Activated CD8-positive, alpha-beta memory T cell treated with anti-CD3 and anti-CD28 coated beads, Interleukin-2, amount 50 U/mL, for 24 hours (primary cell): ENCODE data around the gene CDH4.
"Not testable (repeated sequence)": the region's sequence is repeated elsewhere in the genome, so short reads cannot be mapped to it uniquely, and the experiment has no call there.

Experiments
- DNase-seq: peaks from one replicate; pipeline ENCODE4 v3.0.0-alpha.2; 2020; ENCODE audit errors: extremely low read depth

The CDH4 gene

GRCh38 chr20:61963885-61964674 lies 712.0 kb downstream of the CDH4 start:
- no peak for DNase-seq

DNA sequence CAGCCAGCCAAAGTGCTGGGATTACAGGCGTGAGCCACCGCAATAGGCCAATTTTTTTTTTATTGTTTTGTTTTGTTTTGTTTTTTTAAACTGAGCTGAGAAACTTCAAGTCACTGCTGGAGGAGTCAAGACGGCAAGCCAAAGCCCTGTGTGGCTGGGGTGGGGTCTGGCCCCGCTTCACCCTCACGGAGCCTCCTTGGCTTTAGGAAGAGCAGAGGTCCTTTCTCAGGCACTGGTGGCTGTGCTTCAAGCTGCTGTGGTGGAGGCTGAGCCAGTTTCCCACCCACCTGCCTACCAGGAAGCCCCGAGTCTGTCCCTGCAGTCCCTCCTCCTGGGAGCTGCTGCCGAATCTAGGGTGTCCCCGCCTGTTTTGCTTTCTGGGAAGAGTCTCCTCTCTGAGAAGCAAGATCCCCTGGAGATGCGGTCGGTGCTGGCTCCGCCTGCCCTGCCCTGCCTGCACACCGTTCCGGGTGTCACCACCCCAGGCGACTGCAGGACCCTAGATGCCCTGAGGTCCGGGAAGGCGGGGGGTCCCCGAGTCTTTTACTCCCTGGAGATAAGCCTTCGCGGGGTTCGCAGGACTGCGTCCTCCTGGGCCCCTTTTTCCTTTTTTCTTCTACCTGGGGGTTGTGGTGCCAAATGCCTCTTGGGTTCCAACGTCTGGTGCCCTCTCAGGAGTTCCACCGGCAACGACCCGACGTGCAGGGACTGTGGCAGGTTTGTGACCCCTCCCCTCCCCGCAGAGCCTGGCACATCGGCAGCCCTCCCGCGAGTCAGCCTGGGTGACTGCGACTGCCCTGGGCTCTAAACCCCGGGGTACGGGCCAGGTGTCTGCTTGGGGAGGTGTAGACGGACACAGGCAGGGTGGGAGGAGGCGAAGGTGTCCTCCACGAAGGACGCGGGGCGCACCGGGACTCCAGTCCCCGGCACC lies 712.9 kb downstream of the CDH4 start:
- no peak for DNase-seq

- DNase-seq = no peak
These were observed 713.8 kb downstream of the CDH4 start for GRCh38 chr20:61965606-61966491.

- DNase-seq = no peak
These were observed 714.6 kb downstream of the CDH4 start for GRCh38 chr20:61966492-61967244.

GRCh38 chr20:61967300-61967699 lies 715.2 kb downstream of the CDH4 start:
- DNase-seq = no peak

DNA sequence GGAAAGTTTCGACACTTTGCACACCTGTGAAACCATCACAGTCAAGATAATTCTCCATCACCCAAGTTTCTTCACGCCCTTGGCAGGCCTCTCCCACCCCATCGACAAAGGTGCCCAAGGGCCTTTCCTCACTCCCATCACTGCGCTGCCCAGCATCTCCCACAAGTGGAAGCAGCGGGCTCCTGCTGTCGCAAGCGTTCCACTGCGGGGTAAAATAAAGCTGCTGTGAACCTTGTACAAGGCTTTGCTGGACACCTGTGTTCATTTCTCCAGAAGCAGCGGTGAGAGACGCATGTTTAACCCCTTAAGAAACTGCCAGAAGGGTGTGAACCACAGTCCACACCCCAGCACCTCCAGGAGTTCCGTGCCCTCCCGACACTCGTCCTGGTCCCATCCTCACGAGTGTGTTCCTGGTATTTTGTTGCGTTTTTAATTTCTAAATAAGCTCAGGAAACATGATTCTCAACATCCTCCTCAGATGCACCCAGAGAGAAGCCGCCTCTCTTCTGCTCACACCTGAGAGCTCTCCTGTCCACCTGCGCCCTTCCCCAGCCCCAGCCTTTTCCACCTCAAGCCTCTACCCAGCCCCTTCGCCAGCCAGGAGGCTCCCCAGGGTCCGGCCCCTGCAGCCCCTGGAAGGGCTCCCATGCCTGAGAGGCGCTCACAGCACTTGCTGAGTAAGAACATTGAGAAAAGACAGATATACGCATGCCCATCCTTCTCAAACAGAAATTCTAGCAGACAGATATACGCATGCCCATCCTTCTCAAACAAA lies 716.2 kb downstream of the CDH4 start:
- DNase-seq = no peak

GRCh38 chr20:61968932-61969331 lies 716.9 kb downstream of the CDH4 start:
- no peak for DNase-seq

- DNase-seq = no peak
These were observed 717.7 kb downstream of the CDH4 start for GRCh38 chr20:61969806-61970205.

GRCh38 chr20:61970357-61970756 lies 718.3 kb downstream of the CDH4 start:
- DNase-seq = no peak

GRCh38 chr20:61971595-61971994 lies 719.5 kb downstream of the CDH4 start:
- DNase-seq = not testable (repeated sequence)

DNA sequence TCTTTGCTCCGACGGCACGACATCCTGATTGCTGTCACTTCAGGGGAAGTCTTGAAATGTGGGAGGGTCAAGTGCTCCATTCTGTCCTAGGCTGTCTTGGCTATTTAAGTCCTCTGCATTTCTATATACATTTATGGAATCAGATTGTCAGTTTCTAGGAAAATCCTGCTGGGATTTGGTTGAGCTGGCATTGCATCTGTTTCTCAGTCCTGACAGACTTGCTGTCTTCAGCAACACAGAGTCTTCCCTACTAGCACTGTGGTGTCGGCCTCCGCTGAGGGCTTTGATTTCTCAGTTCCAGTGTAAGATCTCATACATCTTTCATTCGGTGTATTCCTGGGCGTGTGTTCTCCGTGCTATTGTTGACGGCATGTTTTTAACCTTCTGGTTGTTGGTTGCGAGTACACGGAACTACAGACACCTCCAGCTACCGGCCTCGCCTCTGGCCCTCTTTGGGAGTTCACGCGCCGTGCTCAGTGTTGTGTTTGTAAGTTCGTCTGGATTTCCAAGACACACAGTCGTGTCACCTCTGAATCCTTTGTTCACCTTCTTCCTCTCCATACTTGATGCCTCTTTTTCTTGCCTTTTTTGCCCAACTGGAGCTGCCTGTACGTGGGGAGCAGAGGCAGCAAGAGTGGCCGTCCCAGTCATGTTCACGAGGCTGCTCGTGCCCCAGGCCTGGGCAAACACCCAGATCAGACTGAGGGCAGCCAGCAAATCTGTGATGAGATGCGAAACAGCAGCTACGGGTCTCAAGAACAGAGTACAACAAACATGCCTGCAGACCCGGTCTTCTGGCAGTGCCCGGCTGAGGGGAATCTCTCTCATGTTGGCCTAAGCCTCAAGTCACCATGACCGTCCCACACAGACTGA lies 720.8 kb downstream of the CDH4 start:
- DNase-seq = no peak

GRCh38 chr20:61973515-61974356 lies 721.7 kb downstream of the CDH4 start:
- no peak for DNase-seq

DNA sequence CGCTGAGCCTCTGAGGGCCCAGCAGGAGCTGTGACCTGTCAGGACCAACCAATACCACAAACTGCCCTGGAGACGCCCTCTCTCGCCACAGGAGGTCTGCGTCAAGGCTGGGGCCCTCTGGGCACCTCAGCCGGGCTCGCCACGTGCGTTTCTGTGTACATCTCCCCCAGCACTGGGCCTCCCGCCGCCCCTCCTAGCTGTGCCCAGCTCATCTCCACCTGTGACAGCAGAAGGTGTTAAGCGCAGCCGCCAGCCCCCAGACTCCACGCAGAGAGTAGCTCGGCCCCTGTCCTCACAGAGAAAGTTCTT lies 722.2 kb downstream of the CDH4 start:
- no peak for DNase-seq

DNA sequence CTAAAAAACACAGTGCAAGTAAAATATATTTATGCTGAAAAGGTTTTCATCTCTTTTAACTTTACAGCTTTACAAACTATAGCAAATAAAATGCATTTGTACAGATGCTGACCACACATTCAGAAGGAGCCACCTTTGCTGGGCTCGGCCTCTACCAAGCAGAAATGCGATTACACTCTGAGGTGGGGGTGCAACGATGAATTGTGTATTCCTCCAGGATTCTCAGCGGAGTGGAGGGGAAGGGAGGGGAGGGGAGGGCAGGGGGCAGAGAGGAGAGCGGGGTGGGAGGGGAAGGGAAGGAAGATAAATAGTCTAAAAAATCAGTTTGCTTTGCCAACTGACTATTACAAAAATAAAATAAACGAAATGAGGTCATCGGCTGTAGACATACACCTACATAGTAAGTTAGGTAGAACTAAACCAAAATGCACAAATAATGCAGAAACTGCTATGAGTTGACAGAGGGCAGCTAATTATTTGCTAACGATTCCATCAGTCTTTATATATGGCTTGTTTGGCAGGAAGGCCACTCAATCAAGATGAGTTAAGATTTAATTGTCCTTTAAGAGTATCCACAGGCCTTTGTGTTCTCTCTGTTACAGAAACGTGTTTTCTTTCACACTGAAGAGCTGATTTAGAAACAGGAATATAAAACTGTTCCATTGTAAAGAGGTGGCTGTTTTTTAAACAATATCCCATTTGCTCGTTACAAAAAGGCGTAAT lies 723.5 kb downstream of the CDH4 start:
- no peak for DNase-seq

DNA sequence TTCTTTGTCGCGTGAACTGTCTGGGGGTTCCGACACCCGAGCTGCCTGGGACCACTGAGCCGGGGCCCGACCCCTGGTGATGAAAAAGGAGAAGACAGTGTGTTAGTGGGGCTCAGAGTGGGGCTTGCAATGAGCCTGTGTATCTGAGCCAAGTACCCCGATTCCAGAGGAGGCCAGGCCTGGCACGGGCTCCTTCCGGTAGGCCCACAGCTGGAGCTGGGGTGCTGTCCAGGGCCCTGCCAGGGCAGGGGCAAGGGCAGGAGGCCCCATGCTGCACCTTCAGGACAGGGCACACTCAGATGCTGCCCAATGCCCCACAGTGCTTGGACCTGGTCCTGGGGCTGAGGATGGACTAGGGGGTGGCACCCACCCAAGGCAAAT lies 724.2 kb downstream of the CDH4 start:
- no peak for DNase-seq

GRCh38 chr20:61976644-61977418 lies 724.8 kb downstream of the CDH4 start:
- DNase-seq = no peak

- DNase-seq = no peak
These were observed 725.3 kb downstream of the CDH4 start for GRCh38 chr20:61977419-61977786.
